KOPT-K1 (cell line): ENCODE measurements around the gene RGS14.

ENCODE experiments used
- H3K27ac ChIP-seq: fragments of 200-600 bp; sonication (generic); 2 replicates; pipeline ENCODE4 v1.5.1; 2016; ENCODE audit warnings: antibody characterized with exemption, mild to moderate bottlenecking, low read depth, low read length; ENCODE audit not compliant: poor library complexity, severe bottlenecking
- H3K36me3 ChIP-seq: fragments of 200-600 bp; sonication (generic); 2 replicates; pipeline ENCODE4 v1.5.1; 2017; ENCODE audit warnings: antibody characterized with exemption, mild to moderate bottlenecking, low read length, moderate library complexity; ENCODE audit not compliant: insufficient read depth
- H3K9me3 ChIP-seq: fragments of 200-600 bp; sonication (generic); 2 replicates; pipeline ENCODE4 v1.5.1; 2017; ENCODE audit warnings: antibody characterized with exemption, low read length, mild to moderate bottlenecking; ENCODE audit not compliant: insufficient read depth, poor library complexity, severe bottlenecking

Gene RGS14

DNA sequence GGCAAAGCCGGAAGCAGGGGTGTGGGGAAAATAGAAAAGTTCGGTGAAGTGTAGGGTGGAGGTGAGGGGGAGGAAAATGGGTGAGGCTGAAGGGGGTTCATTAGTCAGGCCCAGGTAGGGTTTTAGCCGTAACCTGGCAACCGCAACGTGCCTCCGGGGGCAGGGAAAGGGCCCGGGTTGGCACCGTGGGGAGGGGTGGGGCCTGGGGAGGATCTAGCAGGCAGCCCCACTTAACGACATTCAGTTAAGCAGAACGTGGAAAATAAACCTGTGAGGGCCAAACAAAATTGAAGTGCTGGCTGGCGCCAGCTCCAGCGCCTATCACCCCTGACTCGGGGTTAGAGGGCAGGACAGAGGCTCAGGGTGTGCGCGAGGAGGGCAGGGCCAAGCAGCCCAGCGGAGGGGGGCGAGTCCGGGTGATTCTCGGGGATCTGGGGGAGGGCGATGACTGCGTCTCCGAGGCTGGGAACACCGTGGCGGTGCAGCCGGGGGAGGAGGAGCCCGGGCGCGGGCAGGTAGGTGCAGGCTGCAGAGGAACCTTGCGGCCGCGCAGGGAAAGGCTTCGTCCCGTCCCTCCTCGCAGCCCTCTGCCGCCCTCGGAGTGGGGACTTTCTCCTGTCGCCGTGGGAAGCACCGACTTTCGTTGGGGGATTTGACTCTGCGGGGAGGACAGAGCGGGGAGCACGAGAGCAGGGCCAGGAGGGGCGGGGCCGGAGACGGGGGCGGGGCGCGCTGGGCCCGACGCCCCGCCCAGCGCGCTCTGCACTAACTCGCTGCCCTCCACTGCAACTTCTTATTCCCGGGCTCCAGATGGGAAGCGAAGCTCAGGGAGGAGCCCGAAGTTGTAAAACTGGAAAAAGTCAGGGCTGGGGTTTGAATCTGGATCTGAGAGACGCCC, 5.1 kb downstream of the RGS14 start:
- peak overlapping the region; percentile 62 for H3K27ac ChIP-seq

DNA sequence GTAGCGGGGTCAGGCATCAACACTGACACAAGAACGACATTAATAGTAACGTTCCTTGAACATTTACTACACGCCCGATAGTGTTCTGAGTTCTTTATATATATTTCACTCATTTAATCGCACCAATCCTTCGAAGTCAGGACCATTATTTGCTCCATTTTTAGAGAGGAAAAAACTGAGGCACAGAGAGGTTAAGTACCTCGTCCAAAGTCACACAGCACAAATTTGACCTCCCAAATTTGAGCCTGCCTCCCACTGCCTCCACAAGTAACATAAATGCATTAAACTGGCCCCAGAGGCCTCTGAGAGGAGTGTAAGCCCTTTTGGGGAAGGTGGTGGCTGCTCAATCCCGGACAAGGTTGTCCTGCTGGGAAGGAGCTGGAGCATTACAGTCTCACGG, 5.8 kb downstream of the RGS14 start:
- H3K9me3 ChIP-seq = no peaks in the 10 kb centered on the region
- peaks cover 23% of the 10 kb centered on the region; the same call in 1 of the 2 replicates for H3K36me3 ChIP-seq
- H3K27ac ChIP-seq = peak overlapping the region; percentile 62

More for the DNA sequence above, 5.1 kb downstream of the RGS14 start:
- H3K9me3 ChIP-seq = no peaks in the 10 kb centered on the region
- peaks cover 16% of the 10 kb centered on the region; the same call in 1 of the 2 replicates for H3K36me3 ChIP-seq

DNA sequence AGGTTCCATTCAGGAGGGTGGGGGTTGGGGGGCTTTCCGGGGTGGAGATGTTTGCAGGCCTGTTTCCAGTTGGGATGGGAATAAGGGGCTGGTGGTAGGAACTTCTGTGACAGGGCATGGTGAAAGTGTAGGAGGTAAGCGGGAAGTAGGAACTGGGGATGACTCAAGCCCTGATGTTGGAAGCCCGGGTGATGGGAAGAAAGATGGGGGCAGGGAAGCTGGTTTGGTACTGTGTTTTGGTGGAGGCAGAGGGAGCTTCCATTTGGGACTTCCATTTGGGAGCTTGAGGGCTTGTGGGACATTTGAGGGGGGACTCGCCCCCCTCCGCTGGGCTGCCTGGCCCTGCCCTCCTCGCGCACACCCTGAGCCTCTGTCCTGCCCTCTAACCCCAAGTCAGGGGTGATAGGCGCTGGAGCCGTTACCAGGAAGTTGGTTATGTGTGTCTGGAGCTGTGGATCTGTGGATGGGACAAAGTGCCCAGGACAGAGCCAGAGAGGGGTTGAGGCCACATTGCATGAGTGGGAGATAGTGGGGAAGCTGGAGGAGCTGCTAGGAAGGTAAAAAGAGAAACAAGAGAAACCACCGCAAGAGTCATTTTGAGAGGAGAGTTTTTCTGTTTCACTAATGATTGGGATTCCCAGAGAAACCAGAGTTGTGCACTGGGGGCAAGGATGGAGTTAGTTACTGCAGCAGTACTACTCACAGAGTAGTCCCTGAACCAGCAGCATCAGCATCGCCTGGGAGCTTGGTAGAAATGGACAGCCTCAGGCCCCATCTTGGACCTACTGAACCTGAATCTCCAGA, 6.6 kb downstream of the RGS14 start:
- peaks cover 31% of the 10 kb centered on the region for H3K36me3 ChIP-seq
- no peaks in the 10 kb centered on the region for H3K9me3 ChIP-seq
- no peak overlapping the region for H3K27ac ChIP-seq

DNA sequence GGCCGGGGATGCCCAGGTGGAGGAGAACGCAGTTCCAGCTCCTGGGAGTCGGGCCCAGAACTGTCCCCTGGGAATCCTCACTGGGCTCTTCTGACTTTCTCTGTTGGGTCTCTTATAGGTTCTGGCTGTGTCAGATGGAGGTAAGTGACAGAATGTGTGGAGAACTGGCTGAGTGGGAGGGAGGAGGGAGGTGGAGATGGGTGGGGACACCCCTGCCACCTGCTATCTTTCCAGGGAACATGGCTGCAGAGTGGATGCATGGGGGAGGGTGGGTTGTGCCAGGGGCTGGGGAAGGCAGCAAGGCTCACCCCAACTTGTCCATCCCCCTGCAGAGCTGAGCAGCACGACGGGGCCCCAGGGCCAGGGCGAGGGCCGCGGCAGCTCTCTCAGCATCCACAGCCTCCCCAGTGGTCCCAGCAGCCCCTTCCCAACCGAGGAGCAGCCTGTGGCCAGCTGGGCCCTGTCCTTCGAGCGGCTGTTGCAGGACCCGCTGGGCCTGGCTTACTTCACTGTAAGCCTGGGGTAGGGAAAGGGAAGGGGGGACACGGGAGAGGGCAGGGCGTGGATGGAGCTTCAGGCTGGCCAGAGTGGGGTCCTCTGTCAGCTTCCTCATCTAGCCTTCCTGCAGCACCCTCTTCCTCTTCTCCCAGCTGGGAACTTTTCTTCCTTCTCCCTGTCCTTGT, 8.3 kb downstream of the RGS14 start:
- no peak overlapping the region for H3K27ac ChIP-seq
- H3K9me3 ChIP-seq = no peaks in the 10 kb centered on the region
- H3K36me3 ChIP-seq = peaks cover 44% of the 10 kb centered on the region

DNA sequence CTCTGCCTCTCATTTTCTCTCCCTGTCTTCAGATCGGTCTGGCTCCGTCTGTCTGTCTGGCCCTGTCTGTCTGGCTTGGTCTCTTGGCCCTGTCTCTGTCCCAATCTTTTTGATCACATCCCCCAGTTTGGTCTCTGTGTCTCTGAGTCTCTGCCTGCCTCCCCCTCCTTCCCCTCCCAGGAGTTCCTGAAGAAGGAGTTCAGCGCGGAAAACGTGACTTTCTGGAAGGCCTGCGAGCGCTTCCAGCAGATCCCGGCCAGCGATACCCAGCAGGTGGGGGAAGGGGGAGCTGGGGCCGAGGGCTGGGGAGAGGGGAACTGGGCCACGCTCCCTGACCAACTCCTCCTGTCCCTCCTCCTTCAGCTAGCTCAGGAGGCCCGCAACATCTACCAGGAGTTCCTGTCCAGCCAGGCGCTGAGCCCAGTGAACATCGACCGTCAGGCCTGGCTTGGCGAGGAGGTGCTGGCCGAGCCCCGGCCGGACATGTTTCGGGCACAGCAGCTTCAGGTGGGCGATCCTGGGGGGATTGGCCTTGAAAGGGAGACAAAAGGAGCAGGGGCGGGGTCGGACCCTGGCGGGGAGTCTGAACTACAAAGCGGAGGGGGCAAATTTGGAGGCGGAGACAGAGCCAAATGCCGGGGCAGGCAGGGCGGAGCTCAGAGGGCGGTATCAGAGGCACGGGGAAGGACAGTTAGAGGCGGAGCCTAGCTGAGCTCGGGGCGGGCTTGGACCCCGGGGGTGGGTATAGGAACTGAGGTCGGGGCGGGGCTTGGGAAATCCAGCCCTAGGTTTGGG, 9.0 kb downstream of the RGS14 start:
- peaks cover 51% of the 10 kb centered on the region for H3K36me3 ChIP-seq
- no peak overlapping the region for H3K27ac ChIP-seq

GRCh38 chr5:177367323-177367848, 9.7 kb downstream of the RGS14 start:
- no peaks in the 10 kb centered on the region for H3K9me3 ChIP-seq
- no peak overlapping the region for H3K27ac ChIP-seq
- peaks cover 57% of the 10 kb centered on the region for H3K36me3 ChIP-seq

More for the DNA sequence above, 9.0 kb downstream of the RGS14 start:
- H3K9me3 ChIP-seq = no peaks in the 10 kb centered on the region

DNA sequence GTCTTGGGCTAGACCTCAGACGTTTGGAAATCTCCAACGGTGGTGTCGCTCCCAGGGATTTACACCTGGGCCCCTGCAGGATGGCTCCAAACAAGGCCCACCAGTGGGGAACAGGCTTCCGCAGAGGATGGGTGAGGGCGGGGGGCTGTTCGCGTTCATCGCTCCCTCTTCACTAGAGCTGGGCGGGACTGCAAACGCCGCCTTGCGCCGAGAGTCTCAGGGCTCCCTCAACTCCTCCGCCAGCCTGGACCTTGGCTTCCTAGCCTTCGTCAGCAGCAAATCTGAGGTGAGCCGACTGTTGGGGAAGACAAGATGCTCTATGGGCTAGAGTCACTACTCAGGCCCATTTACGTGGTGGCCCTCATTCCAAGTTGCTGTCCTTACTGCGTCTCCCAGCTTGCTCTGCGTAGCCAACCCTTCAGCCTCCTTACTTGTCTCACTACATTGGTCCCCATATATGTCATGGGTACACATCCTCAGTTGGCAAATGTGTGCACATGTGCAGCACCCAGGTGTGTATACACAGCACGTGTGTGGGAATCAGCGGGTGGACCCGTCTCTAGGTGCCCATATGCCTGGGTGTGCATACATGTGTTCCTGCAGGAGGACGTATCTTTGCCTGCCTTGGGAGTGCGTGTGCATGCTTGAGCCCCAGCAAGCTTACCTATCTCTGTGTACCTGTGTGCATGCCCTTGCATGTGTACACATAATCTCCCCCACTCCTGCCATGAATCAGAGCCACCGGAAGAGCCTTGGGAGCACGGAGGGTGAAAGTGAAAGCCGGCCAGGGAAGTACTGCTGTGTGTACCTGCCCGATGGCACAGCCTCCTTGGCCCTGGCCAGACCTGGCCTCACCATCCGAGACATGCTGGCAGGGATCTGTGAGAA, 10.5 kb downstream of the RGS14 start:
- Histone ChIP-seq H3K36me3 (peaks cover 62% of the 10 kb centered on the region), H3K27ac (no peak overlapping the region), H3K9me3 (no peaks in the 10 kb centered on the region)

- no peaks in the 10 kb centered on the region for H3K9me3 ChIP-seq
- H3K36me3 ChIP-seq = peaks cover 71% of the 10 kb centered on the region
- no peak overlapping the region for H3K27ac ChIP-seq
Observed at GRCh38 chr5:177368869-177369644, 11.3 kb downstream of the RGS14 start.

DNA sequence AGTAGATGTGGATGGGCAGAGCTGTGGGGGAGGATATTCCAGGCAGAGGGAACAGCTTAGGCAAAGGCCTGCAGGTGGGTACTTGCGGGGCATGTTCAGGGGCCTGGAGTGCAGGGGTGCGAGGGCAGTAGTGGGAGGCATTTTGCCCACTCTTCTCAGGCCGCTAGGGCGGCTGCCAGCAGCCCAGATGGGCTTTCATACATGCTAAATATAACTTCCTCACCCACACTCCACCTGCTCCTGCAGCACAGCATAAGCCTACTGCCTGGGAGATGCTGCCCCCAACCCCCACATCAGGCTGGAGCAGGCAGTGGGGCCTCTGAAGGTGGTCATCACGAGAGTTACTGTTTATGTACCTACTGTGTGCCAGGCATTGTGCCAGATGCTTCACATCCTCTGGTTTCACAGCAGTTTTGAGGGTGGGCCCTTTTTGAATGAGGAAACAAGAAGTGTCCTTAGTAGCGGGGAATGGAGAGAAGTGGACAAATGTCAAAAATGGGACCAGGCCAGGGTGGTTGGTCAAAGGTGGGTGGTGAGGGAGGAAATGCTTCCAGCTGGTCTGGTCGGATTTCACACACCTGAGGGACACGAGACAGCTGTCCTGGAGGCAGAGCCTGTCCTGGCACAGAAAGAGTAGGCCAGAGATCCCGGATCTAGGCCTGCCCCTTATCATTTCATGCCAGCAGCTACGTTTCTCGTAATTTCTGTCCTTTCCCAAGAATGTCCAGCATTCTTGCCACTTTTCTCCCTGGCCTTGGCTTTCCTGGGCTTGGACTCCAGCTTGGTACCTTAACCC, 12.1 kb downstream of the RGS14 start:
- Histone ChIP-seq H3K36me3 (peaks cover 71% of the 10 kb centered on the region), H3K27ac (no peak overlapping the region), H3K9me3 (no peaks in the 10 kb centered on the region)

- H3K27ac ChIP-seq = no peak overlapping the region
- no peaks in the 10 kb centered on the region for H3K9me3 ChIP-seq
- H3K36me3 ChIP-seq = peaks cover 71% of the 10 kb centered on the region
Observed at GRCh38 chr5:177370488-177371119, 12.9 kb downstream of the RGS14 start.

DNA sequence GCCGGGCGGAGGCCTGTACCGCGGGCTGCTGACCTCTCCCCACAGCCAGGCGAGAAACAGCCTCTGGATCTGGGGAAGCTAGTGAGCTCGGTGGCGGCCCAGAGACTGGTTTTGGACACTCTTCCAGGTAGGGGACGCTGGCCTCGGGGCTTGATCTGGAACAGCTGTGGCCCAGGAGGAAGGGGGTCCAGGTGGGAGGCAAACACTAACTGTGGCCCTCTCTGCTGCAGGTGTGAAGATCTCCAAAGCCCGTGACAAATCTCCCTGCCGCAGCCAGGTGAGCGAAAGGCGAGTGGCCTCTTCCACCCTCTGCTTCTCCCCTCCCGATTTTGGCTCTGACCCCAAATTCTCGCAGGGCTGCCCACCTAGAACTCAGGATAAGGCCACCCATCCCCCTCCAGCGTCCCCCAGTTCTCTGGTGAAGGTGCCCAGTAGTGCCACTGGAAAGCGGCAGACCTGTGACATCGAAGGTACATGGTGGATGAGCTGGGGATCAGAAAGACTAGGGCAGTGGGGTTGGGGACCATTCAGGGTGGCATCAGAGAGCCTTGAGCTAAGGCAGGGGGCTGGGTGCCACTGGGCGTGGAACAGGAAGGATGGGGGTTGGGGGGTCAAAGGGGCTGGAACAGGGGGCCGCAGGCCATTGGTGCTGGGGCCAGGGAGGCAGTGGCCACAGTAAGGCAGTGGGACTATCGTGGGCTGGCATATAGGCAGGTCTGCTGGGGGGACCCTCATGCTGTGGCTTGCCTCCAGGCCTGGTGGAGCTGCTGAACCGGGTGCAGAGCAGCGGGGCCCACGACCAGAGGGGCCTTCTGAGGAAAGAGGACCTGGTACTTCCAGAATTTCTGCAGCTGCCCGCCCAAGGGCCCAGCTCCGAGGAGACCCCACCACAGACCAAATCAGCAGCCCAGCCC, 13.7 kb downstream of the RGS14 start:
- Histone ChIP-seq H3K27ac (no peak overlapping the region), H3K9me3 (no peaks in the 10 kb centered on the region), H3K36me3 (peaks cover 70% of the 10 kb centered on the region)
